ENCODE measurements around the gene PTAFR.
A peak's percentile ranks its signal among the peaks of the same experiment; 100 is the strongest.

Gene PTAFR

GRCh38 chr1:28119556-28119955, 56.9 kb downstream of the PTAFR start:
- no peaks in the 10 kb centered on the region for H3K27me3 ChIP-seq (ENCODE audit: insufficient read depth, poor library complexity, severe bottlenecking)
- DNase-seq (ENCODE audit: low read depth in 1 of 2, low spot score in 1 of 2), result no peak
- H3K4me3 ChIP-seq (replicated peaks; ENCODE audit: insufficient read depth, low read length), result no peak overlapping the region
- H3K27ac ChIP-seq (replicated peaks), result no peak overlapping the region
- TF ChIP-seq CTCF (IDR thresholded peaks at IDR 0.05; ENCODE audit: insufficient read depth, low read length) (no peak), GABPA (IDR thresholded peaks at IDR 0.05; ENCODE audit: low read depth) (no peak), POLR2AphosphoS5 (IDR thresholded peaks at IDR 0.05; ENCODE audit: low read depth) (no peak), REST (IDR thresholded peaks at IDR 0.05; ENCODE audit: insufficient replicate concordance, low read depth) (no peak), SPI1 (IDR thresholded peaks at IDR 0.05; ENCODE audit: borderline replicate concordance, low read depth) (no peak)

GRCh38 chr1:28118640-28119307, 57.7 kb downstream of the PTAFR start:
- no peak for DNase-seq (ENCODE audit: low read depth in 1 of 2, low spot score in 1 of 2)
- Histone ChIP-seq H3K27me3 (ENCODE audit: insufficient read depth, poor library complexity, severe bottlenecking) (no peaks in the 10 kb centered on the region), H3K27ac (replicated peaks) (no peak overlapping the region), H3K4me3 (replicated peaks; ENCODE audit: insufficient read depth, low read length) (no peak overlapping the region)
- TF ChIP-seq REST (IDR thresholded peaks at IDR 0.05; ENCODE audit: insufficient replicate concordance, low read depth) (no peak), CTCF (IDR thresholded peaks at IDR 0.05; ENCODE audit: insufficient read depth, low read length) (no peak), POLR2AphosphoS5 (IDR thresholded peaks at IDR 0.05; ENCODE audit: low read depth) (no peak), SPI1 (IDR thresholded peaks at IDR 0.05; ENCODE audit: borderline replicate concordance, low read depth) (no peak), GABPA (IDR thresholded peaks at IDR 0.05; ENCODE audit: low read depth) (no peak)

- Histone ChIP-seq H3K27ac (replicated peaks) (peak overlapping the region; percentile 83), H3K27me3 (ENCODE audit: insufficient read depth, poor library complexity, severe bottlenecking) (no peaks in the 10 kb centered on the region), H3K4me3 (replicated peaks; ENCODE audit: insufficient read depth, low read length) (no peak overlapping the region)
- peak; percentile 89 to 96 for DNase-seq (ENCODE audit: low read depth in 1 of 2, low spot score in 1 of 2)
- no peak for TF ChIP-seq REST (IDR thresholded peaks at IDR 0.05; ENCODE audit: insufficient replicate concordance, low read depth)
- peak; percentile 73 for TF ChIP-seq POLR2AphosphoS5 (IDR thresholded peaks at IDR 0.05; ENCODE audit: low read depth)
- TF ChIP-seq SPI1 (IDR thresholded peaks at IDR 0.05; ENCODE audit: borderline replicate concordance, low read depth), result peak; percentile 97
- TF ChIP-seq GABPA (IDR thresholded peaks at IDR 0.05; ENCODE audit: low read depth), result peak; percentile 59; the same call in 1 of the 2 replicates
Measured at GRCh38 chr1:28115267-28115666, 61.2 kb downstream of the PTAFR start.
